ENCODE measurements around the gene SHISA6.

Gene SHISA6

DNA sequence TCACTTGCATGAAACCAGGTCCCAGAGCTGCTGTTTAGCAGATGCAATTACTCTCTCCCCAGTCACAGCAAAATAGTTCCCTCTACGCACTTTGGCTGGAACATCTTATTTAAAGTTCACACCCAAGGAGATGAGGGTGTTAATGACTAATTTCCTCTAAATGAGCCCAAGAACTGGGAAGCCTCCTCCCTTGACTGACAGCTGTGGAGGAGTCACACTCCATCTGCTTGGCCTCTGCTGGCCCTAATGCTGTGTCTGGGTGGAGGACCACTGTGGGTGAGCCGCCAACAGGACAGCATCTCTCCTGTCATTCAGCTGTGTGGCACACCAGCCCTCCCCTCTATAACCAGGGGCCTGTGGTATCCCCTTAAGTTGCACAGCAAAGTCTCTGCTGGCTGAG lies 115.4 kb downstream of the SHISA6 start:
- no peak for DNase-seq

DNA sequence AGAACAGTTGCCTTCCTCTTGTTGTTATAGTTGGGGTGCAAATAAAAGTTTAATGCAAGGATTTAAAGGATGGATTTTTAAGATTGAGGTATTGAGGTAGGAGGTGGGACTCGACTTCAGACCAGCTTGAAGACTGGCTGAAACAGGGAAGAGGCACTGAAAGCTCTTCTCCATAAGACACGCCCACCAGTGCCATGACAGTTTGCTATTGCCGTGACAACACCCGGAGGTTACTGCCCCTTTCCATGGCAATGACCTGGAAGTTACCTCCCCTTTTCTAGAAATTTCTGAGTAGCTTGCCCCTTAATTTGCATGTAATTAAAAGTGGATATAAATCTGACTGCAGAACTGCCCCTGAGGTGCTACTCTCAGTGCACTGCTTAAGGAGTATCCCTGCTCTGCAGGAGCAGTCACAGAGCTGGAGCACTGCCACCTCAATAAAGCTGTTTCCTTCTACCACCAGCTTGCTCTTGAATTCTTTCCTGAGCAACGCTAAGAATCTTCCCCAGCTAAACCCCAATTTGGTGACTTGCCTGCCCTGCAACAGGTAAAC lies 122.6 kb downstream of the SHISA6 start:
- no peak for DNase-seq

DNA sequence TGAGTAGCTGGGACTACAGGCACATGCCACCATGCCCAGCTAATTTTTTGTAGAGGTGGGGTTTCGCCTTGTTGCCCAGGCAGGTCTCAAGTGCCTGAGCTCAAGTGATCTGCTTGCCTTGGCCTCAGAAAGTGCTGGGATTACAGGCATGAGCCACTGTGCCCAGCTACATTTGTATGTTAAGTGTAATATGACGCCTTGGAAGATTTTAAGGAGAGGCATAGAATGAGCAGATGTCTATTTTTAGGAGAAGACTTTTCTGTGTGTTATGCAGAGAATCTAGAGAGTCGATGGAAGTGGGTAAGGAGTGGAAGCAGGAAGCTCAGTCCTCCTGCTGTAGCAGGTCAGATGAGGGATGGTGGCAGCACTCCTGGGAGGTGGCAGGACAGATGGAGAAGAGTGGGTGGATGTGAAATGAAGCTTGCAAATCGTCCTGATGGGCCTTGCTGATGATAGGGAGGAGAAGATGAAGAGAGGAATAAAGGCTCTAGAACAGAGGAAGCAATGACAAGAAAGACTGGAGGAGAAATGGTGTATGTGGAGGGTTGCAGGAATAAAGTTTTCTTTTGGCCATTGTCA lies 125.3 kb downstream of the SHISA6 start:
- DNase-seq: no peak

DNA sequence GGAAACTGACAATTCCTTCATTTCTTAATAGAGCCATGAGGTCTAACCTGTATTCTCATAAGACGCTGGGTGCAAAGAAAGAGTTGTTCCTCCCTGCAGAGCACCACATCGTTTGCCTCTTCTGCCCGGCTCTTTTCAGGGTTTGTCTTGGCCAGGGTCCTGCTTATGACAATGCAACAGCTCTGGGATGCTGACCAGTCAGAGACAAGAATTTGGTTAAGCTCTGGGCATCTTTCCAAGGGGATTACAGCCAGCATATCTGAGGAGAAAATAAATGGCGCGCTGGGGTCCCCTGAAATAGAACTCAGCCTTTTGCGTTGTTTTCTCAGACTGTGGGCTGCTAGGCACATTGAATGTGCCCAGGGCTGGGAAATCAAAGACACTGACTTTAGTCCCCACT lies 128.6 kb downstream of the SHISA6 start:
- DNase-seq: no peak

DNA sequence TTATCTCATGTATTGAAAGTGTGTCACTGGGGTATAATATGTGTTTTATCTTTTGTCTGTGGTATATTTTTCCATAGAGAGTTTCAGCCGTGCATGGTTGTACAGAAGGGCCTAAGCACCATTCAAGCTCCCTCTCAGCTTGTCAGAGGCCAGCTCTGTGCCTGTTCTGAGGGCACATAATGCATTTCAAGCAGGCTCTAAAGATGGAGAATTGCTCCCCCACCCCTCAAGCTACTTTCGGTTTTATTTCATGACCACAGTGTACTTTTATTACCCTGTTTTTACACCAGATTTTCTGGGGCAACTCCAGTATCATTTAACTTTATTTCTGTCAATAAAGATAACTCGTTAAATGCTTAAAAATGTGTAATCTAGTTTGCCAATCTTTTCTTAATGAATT lies 131.7 kb downstream of the SHISA6 start:
- no peak for DNase-seq

DNA sequence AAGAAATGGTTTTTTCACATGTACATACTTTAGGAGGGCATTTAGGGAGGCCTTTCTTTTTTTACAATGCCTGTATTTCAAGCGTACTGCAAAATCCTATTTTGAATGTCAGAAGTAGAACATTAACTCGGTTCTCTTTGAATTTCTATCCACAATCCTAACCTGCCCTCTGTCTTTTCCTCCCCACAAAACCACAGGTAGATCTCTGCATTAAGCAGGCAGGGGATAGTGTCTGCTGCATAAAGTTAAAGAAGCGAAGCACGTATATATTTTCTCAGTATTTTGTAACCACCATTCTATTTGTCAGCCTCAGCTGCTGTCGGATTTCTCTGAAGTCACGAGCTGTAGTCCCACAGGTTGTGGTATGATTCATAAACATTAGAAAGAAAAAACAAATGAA lies 137.5 kb downstream of the SHISA6 start:
- DNase-seq: no peak

DNA sequence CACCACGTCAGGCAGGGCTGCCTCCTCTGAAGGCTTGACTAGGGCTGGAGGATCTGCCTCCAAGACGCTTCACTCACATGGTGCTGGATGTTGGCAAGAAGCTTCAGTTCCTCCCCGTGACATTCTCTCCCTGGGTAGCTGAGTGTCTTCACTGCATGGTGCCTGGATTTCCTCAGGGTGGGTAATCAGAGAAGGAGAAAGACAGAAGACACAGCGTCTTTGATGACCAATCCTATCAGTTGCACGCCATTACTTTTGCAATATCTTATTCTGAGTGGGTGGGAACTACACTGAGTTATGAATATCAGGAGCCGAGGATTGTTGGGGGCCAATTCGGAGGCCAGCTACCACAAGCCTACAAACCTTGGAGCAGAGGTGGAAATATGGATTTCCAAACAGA lies 139.7 kb downstream of the SHISA6 start:
- DNase-seq: no peak

DNA sequence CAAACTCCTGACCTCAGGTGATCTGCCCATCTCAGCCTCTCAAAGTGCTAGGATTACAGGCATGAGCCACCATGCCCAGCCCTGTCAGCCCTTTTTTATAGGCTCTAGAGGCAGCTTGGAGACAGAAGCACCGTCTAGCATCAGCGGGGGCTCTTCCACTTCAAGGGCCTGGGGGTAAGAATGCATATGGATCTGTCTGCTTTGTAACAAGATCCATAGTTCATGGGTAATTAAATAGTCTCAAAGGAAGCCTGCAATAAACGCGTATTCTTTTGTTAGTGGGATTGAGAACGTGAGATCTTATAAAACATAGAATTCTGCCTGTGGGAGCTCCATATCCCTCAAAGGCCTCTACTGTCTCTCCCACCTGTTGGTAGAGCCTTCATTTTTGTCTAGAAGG lies 142.1 kb downstream of the SHISA6 start:
- no peak for DNase-seq

DNA sequence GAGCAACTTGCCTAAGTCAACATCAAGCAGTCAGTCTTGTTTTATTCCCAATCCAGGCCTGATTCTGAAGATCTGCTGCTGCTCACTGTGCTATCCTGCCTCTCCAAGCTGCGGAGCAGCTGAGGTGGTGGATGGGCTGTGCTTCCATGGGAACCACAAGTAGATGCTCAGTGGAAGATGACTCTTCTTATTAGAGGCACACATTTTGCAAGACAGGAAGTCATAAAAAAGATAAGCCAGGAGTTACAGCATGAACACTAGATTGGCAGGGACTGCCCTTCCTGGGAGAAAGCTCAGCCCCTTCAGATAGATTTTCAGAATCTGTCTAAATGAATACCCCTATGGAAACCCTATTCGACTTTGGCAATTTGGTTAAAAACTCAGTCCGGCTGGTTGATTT lies 143.1 kb downstream of the SHISA6 start:
- no peak for DNase-seq

DNA sequence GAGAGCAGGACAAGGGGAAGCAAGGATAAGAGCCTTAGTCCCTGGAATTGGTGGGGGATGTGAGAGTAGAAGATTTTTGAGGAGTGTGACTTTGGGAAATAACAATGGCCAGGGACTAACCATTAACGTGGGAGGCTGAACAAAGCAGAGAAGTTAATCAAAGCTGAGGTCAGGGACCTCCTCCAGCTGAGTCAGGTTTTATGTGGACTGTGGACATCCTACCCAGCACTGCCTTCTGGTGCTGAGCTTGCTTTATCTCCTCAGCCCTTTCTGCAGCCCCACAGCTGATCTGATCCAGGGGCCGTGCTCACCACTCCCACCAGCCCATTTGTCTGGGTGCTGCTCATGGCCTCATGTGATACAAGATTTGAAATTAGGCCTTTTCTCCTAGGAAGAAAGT lies 146.6 kb downstream of the SHISA6 start:
- DNase-seq: no peak

DNA sequence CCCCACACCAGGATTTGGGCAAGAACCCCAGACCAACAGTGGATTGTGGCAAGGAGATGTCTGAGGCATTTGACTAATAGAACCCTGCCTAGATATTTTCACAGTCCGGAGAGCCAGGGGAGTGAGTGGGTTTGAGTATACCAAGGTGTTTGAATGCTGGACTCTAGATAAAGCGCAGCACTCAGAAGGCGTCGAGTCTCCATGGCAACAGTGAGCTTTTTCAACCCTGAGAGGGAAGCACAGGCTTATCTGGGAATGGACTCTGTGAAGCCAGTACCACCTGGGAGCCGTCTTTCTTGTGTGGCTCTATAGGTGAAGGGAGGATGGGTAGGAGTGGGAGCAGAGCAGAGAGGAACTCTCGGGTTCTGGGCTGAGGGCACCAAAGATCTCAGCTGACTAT lies 147.0 kb downstream of the SHISA6 start:
- DNase-seq: no peak

DNA sequence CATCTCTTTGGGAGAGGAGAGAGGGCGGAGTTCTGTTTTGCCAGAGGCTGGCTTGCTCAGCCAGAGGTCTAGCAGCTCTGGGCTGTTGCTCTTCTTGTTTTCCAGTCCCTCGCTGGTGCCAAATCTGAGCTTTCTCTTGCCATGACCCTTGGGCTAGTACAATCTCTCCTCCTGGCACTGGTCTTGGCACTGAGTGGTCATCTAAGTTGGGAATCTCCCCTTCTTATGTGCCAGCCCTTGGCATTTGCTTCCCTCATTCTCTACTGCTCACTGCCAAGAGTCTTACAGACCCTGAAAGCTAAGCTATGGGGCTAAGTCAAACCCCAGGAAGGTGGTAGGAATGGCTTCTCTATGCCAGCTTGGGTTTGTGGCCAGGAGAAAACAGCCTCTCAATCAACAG lies 148.6 kb downstream of the SHISA6 start:
- no peak for DNase-seq

DNA sequence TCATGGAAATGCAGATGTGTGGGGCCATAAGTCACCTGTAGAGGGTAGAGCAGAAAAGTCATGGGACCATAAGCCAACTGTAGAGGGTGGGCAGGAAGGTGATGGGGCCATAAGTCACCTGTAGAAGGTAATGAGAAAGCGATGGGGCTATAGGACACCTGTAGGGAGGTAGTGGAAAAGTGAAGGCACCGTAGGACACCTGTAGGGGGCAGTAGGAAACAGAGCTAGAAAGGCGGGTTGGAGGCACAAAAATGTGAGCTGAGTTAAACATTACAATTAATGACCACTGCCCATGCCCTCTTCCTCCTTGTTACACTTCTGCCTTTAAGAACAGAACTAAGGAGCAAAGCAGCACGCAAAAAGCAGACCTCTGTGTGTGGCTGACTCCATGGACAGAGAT lies 150.1 kb downstream of the SHISA6 start:
- no peak for DNase-seq

DNA sequence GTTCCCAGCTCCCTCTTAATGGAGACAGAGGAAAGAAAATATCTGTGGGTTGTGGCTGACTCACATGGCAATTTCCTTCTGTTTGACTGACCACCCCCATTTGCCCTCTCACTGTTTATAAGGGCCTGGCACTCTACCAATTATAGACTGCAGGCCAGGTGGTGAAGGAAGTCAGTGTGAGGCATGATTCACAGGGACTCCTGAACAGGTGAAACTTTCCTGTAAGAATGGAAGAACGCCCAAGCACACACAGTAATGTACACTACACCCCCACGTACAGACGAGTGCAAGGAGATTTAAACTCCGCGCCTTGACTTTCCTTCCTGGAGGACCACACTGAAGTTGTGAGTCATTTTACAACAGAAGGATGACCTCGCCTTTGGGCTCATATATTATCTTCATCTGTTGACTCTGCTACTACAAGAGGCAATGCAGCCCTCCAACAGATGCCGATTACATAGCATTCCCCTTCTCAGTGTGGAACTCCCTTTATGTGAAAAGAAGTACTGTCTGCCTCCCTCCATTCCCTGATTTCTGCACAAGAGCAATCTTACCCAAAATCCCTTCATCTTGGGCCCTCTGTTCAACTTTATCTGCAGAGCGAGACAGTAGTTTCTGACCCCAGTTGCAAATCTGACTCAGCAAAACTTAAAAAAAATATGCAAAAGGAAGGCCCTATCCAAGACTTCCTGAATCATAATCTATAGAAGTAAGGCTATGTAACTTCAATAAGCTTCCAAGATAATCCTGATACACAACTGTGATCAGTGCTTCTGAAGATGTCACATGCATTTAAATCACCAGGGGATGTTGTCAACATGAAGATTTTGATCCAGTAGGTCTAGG lies 163.6 kb downstream of the SHISA6 start:
- no peak for DNase-seq

DNA sequence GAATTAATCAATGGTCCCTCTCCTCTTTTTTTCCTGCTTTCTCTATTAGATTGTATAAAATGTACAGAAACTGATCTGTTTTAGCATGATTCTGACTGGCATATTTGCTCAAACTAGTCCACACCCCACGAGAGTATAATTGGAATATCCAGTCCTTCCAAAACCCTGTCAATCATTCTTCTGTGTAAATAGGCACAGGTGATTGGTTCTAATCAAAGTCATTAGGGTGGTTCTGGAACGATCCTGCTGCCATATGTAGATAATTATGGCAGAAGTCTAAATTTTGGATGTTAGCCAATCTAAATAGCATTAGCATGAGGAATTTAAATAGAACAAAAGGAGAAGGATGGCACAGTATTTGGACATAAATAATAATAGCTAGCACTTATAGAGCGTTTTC lies 165.7 kb downstream of the SHISA6 start:
- DNase-seq: no peak

DNA sequence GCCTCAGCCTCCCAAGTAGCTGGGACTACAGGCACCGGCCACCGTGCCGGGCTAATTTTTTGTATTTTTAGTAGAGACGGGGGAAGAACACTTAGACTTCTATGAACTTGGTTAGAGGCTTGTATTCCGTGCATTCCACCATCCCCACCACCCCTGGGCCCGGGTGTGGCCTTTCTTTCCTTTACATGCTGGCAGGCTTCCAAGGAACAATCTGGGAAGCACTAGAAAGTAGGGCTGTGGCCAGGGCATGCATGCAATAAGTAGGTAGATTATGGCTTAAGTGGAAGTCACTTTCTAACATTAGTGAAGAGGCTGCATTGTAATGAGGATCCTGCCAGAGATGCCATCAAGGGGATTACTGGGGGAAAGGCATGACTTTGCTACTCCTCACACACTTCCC lies 171.6 kb downstream of the SHISA6 start:
- no peak for DNase-seq

DNA sequence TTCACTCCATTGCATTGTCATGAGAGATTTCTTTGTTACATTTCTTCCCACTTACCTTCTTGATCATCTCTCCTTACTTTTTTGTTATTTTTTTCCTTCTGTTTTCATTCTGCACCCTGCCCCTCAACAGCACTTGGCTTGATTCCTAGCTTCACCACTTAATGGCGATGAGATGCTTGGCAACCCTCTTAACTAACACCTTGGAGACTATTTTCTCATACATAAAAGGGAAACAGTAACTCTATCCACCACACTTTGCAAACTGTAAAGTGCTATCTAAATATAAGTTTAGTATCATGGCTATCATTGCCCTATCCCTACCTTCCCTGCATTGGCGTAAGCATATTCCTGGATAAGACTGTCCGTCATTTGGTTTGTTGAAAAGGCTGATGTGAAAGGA lies 177.3 kb downstream of the SHISA6 start:
- no peak for DNase-seq

DNA sequence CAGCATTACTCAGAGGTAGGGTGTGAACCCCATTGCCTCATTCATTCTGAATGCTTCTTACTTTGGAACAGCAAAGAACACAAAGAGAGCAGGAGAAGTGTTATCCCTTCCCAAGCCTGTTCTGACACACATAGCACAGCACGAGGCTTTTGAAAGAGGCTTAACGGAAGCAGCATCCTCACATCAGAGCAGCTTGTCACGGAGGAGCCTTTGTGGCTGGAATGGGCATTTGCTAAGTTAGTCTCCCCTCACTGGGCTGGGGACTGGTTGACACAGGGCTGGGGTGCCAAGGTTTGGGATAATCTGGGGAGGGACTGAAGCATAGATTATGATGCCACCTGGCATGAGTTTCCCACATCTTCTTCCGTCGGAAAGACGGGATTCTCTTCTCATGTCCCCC lies 189.7 kb downstream of the SHISA6 start:
- DNase-seq: no peak

DNA sequence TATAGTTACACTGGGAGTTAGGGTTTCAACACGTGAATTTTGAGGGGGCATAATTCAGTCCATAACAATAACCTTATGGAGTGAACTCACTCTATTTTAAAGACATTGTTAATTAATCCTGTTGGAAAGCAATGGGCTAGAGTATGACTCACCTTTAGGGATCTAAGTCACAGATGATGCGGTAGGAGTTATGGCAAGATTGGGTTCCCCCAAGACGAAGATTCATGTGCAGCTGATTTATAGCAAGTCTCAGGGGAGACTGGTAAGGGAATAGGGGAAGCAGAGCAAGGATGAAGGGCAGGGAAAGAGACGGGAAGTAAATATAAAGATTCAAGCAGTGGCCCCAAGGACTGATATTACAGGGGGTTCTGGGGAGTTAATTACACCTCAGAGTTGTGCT lies 197.7 kb downstream of the SHISA6 start:
- no peak for DNase-seq

DNA sequence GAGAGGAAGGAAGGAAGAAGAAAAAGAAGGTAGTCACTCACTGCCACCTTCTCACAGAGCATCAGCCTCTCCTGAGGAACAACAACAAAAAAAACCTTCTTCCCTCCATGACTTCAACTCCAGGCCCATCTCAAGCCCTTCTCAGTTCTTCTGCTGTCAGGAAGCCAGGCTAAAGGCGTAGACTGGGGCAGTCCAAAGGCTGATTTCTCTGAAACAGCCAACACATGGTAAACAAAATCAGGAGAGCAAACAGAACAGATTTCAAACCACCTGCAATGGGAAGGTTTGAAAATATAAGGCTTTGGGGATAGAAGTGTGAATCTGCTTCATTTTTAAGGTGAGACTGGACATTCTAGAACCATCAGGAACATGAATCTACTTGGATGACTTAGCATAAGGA lies 200.0 kb downstream of the SHISA6 start:
- no peak for DNase-seq

DNA sequence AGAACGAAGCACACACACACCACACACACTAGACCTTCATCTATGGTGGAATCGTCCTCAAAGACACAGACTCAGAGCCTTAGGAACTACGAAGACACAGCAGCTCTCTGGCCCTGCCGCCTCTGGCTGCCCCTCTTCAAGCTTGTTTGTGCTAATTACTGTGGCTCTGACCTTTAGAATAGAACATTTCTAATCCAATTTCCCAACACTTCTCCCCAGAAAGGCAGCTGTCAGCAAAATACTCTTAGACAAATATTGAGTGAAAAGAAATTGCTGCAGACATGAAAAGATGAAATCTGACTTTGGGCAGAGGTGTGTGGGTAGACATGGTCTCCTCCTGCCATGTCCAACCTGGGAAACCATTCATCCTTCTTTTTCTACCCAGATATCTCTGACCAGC lies 205.3 kb downstream of the SHISA6 start:
- no peak for DNase-seq

DNA sequence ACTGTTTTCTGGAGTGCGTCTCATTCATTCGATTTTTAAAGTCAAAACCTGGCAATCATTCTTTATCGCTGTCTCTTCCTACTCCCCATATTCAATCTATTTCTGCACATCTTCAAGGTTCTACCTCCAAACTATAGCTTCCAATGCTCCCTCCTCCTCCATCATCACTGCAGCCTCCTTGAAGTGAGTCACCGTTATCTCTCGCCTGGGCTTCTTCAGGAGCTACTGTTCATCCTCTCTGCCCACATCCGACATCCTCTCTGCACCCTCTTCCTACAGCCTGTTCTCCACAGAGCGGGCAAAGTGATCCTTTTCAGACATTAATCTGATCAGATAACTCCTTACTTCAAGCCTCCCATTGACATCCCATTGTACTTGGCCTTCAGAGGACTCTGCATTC lies 213.1 kb downstream of the SHISA6 start:
- no peak for DNase-seq

DNA sequence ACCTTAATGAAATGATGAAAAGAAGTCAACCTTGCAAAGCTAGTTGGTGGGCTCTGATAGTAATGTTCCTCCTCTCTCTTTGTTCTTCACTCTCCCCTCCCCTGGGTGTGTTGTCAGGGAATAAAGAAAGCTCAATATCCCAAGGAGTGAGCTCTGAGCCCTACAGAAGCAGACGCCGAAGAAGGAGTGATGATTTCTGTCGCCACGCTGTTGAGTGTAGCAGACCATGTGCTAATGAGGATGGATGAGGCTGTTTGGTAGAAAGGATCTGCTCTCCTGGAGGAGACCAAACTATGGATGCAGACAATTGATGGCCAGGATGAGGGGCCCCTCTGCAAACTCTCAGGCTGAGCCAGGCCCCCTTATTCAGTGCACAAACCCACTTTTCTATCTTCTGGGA lies 217.3 kb downstream of the SHISA6 start:
- DNase-seq: no peak

DNA sequence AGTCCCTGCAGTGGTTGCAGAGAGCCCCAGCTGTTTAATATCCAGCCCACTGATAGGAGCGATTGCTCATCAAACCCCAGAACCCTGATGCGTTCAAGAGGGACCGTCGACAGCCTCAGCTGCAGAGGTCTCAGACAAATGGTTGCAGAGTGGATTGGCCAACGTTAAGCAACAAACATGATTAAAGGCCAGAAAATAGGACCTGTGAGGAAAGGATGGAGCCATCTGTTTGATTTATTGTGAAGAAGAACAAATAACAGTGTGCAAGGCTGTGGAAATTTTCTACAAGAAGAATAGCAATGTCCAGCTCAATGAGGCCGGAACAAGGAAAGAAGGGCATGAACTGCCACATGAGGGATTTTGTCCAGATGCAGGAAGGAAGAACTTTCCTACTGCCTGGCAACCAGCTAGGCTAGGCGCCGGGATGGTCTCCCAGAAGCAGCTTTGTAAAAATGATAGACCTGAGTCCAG lies 218.9 kb downstream of the SHISA6 start:
- DNase-seq: no peak

Measured in effector CD8-positive, alpha-beta T cell (primary cell).